HepG2 (cell line): ENCODE data around the gene TOMM20. TPM values are rescaled to one million over a fixed set of nuclear protein-coding genes. Genes with fewer than 3 reads are reported as not detected.

Source experiments
- ARID5B ChIP-seq: IDR thresholded peaks from 2 replicates; pipeline ENCODE4 v1.4.0; 2020; ENCODE audit warnings: mild to moderate bottlenecking, missing genetic modification reagents
- CENPBD1 ChIP-seq: sonication (generic); formaldehyde crosslinking; IDR thresholded peaks from 2 replicates; pipeline ENCODE4 v1.8.0; 2022; ENCODE audit warnings: missing genetic modification reagents, low read depth, mild to moderate bottlenecking, borderline replicate concordance
- CHCHD3 ChIP-seq: sonication (generic); formaldehyde crosslinking; IDR thresholded peaks from 2 replicates; pipeline ENCODE4 v1.8.0; 2022; ENCODE audit warnings: mild to moderate bottlenecking, missing genetic modification reagents, moderate library complexity
- CREB3 ChIP-seq: sonication (generic); formaldehyde crosslinking; IDR thresholded peaks from 2 replicates; pipeline ENCODE4 v1.5.0; 2020; ENCODE audit warnings: missing genetic modification reagents
- DNMT1 ChIP-seq: sonication (generic); formaldehyde crosslinking; IDR thresholded peaks from 2 replicates; pipeline ENCODE4 v1.5.1; 2020; ENCODE audit warnings: mild to moderate bottlenecking, missing genetic modification reagents
- HOXA7 ChIP-seq: sonication (generic); formaldehyde crosslinking; IDR thresholded peaks from 2 replicates; pipeline ENCODE4 v1.8.1; 2022; ENCODE audit warnings: mild to moderate bottlenecking, missing genetic modification reagents, moderate library complexity
- POLR2G ChIP-seq: fragments of 200-400 bp; formaldehyde crosslinking; IDR thresholded peaks from 2 replicates; pipeline ENCODE4 v1.6.1; 2018; ENCODE audit warnings: mild to moderate bottlenecking, low read depth, low read length, moderate library complexity
- SIN3B ChIP-seq: fragments of 150-350 bp; IDR thresholded peaks from 2 replicates; pipeline ENCODE4 v1.6.1; 2014; ENCODE audit warnings: low read length
- SMARCC2 ChIP-seq: fragments of 450-650 bp; IDR thresholded peaks from 2 replicates; pipeline ENCODE4 v1.6.1; 2017; ENCODE audit warnings: antibody characterized with exemption, mild to moderate bottlenecking
- STAT5B ChIP-seq: sonication (generic); formaldehyde crosslinking; IDR thresholded peaks from 2 replicates; pipeline ENCODE4 v1.4.0; 2020; ENCODE audit warnings: missing genetic modification reagents
- YEATS2 ChIP-seq: sonication (generic); formaldehyde crosslinking; IDR thresholded peaks from 2 replicates; pipeline ENCODE4 v1.4.0; 2020; ENCODE audit warnings: missing genetic modification reagents, borderline replicate concordance
- ZNF235 ChIP-seq: sonication (generic); formaldehyde crosslinking; IDR thresholded peaks from 2 replicates; pipeline ENCODE4 v1.8.1; 2023; ENCODE audit warnings: mild to moderate bottlenecking, missing genetic modification reagents, borderline replicate concordance
- ZNF256 ChIP-seq: sonication (generic); formaldehyde crosslinking; conservative IDR thresholded peaks from 2 replicates; pipeline ENCODE4 v1.4.0; 2020; ENCODE audit warnings: missing genetic modification reagents
- ZNF280B ChIP-seq: sonication (generic); formaldehyde crosslinking; IDR thresholded peaks from 2 replicates; pipeline ENCODE4 v1.5.0; 2020; ENCODE audit warnings: missing genetic modification reagents, mild to moderate bottlenecking, borderline replicate concordance
- ZNF280D ChIP-seq: sonication (generic); formaldehyde crosslinking; IDR thresholded peaks from 2 replicates; pipeline ENCODE4 v1.5.1; 2020; ENCODE audit warnings: mild to moderate bottlenecking, missing genetic modification reagents
- ZNF326 ChIP-seq: sonication (generic); formaldehyde crosslinking; IDR thresholded peaks from 2 replicates; pipeline ENCODE4 v1.4.0; 2020; ENCODE audit warnings: missing genetic modification reagents, borderline replicate concordance
- ZNF383 ChIP-seq: sonication (generic); formaldehyde crosslinking; IDR thresholded peaks from 2 replicates; pipeline ENCODE4 v1.4.0; 2020; ENCODE audit warnings: missing genetic modification reagents, mild to moderate bottlenecking, borderline replicate concordance
- ZNF441 ChIP-seq: sonication (generic); formaldehyde crosslinking; IDR thresholded peaks from 2 replicates; pipeline ENCODE4 v1.7.0; 2021; ENCODE audit warnings: missing genetic modification reagents, borderline replicate concordance
- ZNF530 ChIP-seq: sonication (generic); formaldehyde crosslinking; IDR thresholded peaks from 2 replicates; pipeline ENCODE4 v1.5.0; 2020; ENCODE audit warnings: low read depth, mild to moderate bottlenecking, missing genetic modification reagents
- polyA plus RNA-seq, 8 experiments: library from polyadenylated mRNA; depleted of rRNA in 3 of 8; stranded (reverse) in 7 of 8; unstranded in 1 of 8; fragments of >200 nt; fragmentation: Illumina TruSeq in 4 of 8; extraction: Trizol in 4 of 8; gene quantifications; 2 replicates each; pipeline versions ENCODE4 v1.2.1 to v1.2.3, GENCODE V29; 2011 to 2016; ENCODE audit warnings: low read depth in 4 of 8, missing spikeins in 1 of 8, mixed read lengths in 1 of 8; ENCODE audit not compliant: insufficient read depth in 1 of 8
- total RNA-seq, 5 experiments: library from RNA; depleted of rRNA; stranded (reverse); fragments of >200 nt; fragmentation: Illumina TruSeq; extraction: Trizol; gene quantifications; 2 replicates each; pipeline ENCODE4 v1.2.3, GENCODE V29; 2016; ENCODE audit warnings: low read depth in 1 of 5

TOMM20 gene
- total and polyA plus RNA-seq, 2 of the 13 experiments (the other 11 are each of a cell fraction or from before 2014, with no cell fraction given): 153 to 376 TPM

- TF ChIP-seq ZNF280B (CRISPR knock-in tag) (peak; percentile 96), ZNF256 (CRISPR knock-in tag) (peak; percentile 97), ZNF235 (peak; percentile 94), ARID5B (CRISPR knock-in tag) (peak; percentile 58), ZNF383 (CRISPR knock-in tag) (no peak), STAT5B (CRISPR knock-in tag) (peak; percentile 74), YEATS2 (CRISPR knock-in tag) (peak; percentile 81; the same call in 1 of the 2 replicates), ZNF530 (CRISPR knock-in tag) (peak; percentile 78; the same call in 1 of the 2 replicates), ZNF280D (peak; percentile 75), CHCHD3 (no peak), SMARCC2 (no peak), HOXA7 (CRISPR knock-in tag) (0 out of 2 replicates have a peak, but pooled peaks have one; percentile 19), SIN3B (no peak), CENPBD1 (CRISPR knock-in tag) (peak; percentile 93; the same call in 1 of the 2 replicates), CREB3 (CRISPR knock-in tag) (no peak), ZNF441 (CRISPR knock-in tag) (peak; percentile 92), ZNF326 (CRISPR knock-in tag) (no peak), DNMT1 (no peak), POLR2G (peak; percentile 99)
Measured at GRCh38 chr1:235160957-235161684, 32.5 kb upstream of the TOMM20 start, which contains the start of gene RBM34 (continued).
